Dermis blood vessel endothelial cell (primary cell): ENCODE data around the gene TMEM236. TPM values are rescaled to one million over a fixed set of nuclear protein-coding genes. Genes with fewer than 3 reads are reported as not detected.
"Not testable (repeated sequence)": the region's sequence is repeated elsewhere in the genome, so short reads cannot be mapped to it uniquely, and the experiment has no call there.

Experiments
- DNase-seq: peaks from one replicate; pipeline ENCODE4 v3.0.0; 2010
- total RNA-seq: library from RNA; depleted of rRNA; stranded (reverse); fragments of >200 nt; gene quantifications from 2 replicates; pipeline ENCODE4 v1.2.3, GENCODE V29; 2014

TMEM236 gene
- total RNA-seq, result 0.17 and 1.3 TPM in 2 replicates

- DNase-seq, result no peak
These were observed at the start of gene TMEM236 for GRCh38 chr10:17751781-17752445. TSS of gene TMEM236 (plus strand) at chr10:17752201. CDS start at chr10:17752296, 95 bp downstream.

- no peak for DNase-seq
These were observed 48.3 kb upstream of the TMEM236 start for GRCh38 chr10:17703706-17704105.

GRCh38 chr10:17708821-17709220 lies 43.2 kb upstream of the TMEM236 start:
- no peak for DNase-seq

GRCh38 chr10:17709492-17709891 lies 42.5 kb upstream of the TMEM236 start:
- DNase-seq, result no peak

GRCh38 chr10:17710181-17710580 lies 41.8 kb upstream of the TMEM236 start:
- DNase-seq, result no peak

- no peak for DNase-seq
These were observed 39.9 kb upstream of the TMEM236 start for GRCh38 chr10:17712053-17712452.

GRCh38 chr10:17712717-17713471 lies 39.1 kb upstream of the TMEM236 start:
- DNase-seq, result no peak

GRCh38 chr10:17713758-17714157 lies 38.2 kb upstream of the TMEM236 start:
- no peak for DNase-seq

GRCh38 chr10:17716161-17716560 lies 35.8 kb upstream of the TMEM236 start:
- DNase-seq, result no peak

GRCh38 chr10:17722317-17723014 lies 29.5 kb upstream of the TMEM236 start:
- DNase-seq, result not testable (repeated sequence)

GRCh38 chr10:17725703-17726102 lies 26.3 kb upstream of the TMEM236 start:
- DNase-seq, result no peak

GRCh38 chr10:17729630-17730029 lies 22.4 kb upstream of the TMEM236 start:
- DNase-seq, result no peak

- DNase-seq, result no peak
These were observed 21.3 kb upstream of the TMEM236 start for GRCh38 chr10:17730667-17731066.

- DNase-seq, result no peak
These were observed 20.5 kb upstream of the TMEM236 start for GRCh38 chr10:17731331-17732020.

- no peak for DNase-seq
These were observed 18.4 kb upstream of the TMEM236 start for GRCh38 chr10:17733620-17734019.

GRCh38 chr10:17734432-17735080 lies 17.4 kb upstream of the TMEM236 start:
- no peak for DNase-seq

- peak; percentile 71 for DNase-seq
These were observed 16.6 kb upstream of the TMEM236 start for GRCh38 chr10:17735166-17735941.

GRCh38 chr10:17736223-17736622 lies 15.8 kb upstream of the TMEM236 start:
- no peak for DNase-seq

GRCh38 chr10:17737027-17737965 lies 14.7 kb upstream of the TMEM236 start:
- peak; percentile 68 for DNase-seq

GRCh38 chr10:17740668-17741067 lies 11.3 kb upstream of the TMEM236 start:
- no peak for DNase-seq
